Measurements from ENCODE around the gene FOXE3.
A peak's percentile ranks its signal among the peaks of the same experiment; 100 is the strongest.

The FOXE3 gene

DNA sequence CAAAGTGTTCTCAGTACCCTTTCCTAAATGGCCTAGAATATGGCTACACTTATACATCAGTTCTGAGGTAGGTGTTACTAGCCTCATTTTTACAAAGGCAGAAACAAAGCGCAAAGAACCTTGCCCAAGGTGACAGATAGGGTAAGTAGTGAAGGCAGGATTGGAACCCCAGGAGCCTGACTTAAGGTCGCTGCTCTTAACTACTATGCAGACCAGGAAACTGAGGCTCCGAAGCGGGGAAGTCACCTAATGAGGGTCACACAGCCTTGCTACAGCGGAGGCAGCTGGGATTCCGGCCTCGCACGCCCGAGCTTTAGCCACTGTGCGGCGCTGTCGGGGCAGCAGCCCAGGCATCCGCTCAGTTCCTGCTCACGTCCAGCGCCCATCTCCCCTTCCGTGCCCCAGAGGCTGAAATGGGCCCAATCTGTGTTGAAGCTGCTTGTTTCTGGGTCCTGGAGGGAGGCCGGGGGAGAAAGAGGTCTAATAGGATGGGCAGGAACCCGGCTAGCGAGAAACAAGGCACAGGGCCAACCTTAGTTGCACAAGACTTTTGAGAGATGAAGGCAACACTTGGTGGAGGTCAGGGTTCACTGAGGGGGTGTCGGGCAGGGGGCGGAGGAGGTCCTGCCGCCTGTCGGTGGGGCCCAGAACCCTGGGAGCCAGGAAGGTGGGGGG is 20.4 kb downstream of the FOXE3 start:
- DNase-seq: peak; percentile 80

DNA sequence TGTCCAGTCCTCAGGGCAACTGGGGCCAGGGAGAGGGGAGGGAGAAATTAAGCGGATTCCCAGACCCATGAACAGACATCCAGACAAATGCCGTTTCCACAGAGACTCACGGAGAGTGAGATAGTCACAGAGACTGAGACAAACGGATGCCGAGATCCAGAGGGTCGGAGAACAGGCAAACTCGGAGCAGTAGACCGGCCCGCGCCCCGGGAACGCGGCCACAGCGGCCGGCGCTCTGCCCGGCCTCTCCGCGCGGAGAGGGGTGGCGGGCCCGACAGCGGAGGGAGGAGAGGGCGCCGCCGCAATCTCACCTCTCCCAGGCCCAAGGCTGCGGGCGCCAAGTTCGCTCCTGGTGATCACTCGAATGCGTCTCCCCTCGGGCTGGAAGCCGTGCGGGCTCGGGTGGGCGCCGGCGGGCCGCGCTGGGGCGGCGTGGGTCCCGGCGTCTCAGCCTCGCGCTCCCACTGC is 20.9 kb downstream of the FOXE3 start:
- peak; percentile 44 for DNase-seq

DNA sequence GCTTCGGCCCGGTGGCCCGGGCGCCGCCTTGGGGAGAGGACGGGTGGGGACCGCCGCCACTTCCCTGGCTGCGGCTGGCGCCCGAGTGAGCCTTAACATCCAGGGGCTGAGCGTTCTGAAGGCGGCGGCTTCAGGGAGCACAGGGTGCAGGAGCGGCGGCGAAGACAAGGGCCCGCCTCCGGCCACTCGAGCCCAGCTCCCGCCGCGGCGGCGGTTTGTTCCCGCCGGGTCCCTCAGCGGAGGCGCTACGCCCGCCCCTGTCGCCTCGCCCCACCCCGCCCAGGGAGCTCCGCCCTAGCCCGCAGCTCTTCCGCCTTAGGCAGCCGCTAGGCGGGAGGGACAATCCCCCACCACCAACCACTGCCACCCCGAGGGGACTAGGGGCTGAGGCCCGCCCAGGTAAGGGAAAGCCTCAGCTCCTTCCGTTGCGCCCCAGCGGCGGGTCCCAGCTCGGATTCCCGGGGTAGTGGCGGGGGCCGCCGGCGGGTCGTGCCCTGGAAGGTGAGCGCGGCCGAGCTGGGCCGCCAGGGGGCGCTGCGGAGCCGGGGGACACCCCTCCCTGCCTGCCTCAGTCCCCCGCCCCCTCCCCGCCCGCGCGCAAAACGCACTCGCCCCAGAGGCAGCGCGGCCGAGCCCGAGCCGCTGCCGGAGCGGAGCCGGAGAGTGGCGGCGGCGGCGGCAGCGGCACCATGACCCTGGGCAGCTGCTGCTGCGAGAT is 21.5 kb downstream of the FOXE3 start, which contains the start of gene FOXD2:
FOXD2 (plus strand) TSS at position 598 of the 718 bp plus-strand sequence; CDS start at position 690, 92 bp downstream.
- DNase-seq: peak; percentile 87

DNA sequence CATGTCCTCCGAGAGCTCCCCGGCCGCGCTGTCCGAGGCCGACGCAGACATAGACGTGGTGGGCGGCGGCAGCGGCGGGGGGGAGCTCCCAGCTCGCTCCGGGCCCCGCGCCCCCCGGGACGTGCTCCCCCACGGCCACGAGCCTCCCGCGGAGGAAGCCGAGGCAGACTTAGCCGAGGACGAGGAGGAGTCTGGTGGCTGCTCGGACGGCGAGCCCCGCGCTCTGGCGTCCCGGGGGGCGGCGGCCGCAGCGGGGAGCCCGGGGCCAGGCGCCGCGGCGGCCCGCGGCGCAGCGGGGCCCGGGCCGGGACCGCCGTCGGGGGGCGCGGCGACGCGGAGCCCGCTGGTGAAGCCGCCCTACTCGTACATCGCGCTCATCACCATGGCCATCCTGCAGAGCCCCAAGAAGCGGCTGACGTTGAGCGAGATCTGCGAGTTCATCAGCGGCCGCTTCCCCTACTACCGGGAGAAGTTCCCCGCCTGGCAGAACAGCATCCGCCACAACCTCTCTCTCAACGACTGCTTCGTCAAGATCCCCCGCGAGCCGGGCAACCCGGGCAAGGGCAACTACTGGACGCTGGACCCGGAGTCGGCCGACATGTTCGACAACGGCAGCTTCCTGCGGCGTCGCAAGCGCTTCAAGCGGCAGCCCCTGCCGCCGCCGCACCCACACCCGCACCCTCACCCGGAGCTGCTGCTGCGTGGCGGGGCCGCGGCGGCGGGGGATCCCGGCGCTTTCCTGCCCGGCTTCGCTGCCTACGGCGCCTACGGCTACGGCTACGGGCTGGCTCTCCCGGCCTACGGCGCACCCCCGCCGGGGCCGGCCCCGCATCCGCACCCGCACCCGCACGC is 22.3 kb downstream of the FOXE3 start:
- DNase-seq: no peak

DNA sequence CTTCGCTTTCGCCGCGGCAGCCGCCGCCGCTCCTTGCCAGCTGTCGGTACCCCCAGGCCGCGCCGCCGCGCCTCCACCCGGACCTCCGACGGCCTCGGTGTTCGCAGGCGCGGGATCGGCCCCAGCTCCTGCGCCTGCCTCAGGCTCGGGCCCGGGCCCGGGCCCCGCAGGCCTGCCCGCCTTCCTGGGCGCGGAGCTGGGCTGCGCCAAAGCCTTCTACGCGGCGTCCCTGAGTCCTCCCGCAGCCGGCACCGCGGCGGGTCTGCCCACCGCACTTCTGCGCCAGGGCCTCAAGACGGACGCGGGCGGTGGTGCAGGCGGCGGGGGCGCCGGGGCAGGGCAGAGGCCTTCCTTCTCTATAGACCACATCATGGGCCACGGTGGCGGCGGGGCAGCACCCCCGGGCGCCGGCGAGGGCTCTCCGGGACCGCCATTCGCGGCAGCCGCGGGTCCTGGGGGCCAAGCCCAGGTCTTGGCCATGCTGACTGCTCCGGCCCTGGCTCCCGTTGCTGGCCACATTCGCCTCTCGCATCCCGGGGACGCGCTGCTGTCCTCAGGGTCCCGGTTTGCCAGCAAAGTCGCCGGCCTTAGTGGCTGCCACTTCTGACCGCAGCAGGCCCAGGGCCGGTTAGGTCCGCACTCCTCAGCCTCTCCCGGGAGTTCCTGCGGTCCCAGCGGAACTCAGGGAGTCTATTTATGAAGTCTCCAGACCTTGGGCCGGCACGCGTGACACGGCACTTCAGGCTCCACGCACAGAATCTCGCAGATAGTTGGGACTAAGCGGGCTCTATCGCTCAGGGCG is 23.1 kb downstream of the FOXE3 start:
- DNase-seq: no peak

DNA sequence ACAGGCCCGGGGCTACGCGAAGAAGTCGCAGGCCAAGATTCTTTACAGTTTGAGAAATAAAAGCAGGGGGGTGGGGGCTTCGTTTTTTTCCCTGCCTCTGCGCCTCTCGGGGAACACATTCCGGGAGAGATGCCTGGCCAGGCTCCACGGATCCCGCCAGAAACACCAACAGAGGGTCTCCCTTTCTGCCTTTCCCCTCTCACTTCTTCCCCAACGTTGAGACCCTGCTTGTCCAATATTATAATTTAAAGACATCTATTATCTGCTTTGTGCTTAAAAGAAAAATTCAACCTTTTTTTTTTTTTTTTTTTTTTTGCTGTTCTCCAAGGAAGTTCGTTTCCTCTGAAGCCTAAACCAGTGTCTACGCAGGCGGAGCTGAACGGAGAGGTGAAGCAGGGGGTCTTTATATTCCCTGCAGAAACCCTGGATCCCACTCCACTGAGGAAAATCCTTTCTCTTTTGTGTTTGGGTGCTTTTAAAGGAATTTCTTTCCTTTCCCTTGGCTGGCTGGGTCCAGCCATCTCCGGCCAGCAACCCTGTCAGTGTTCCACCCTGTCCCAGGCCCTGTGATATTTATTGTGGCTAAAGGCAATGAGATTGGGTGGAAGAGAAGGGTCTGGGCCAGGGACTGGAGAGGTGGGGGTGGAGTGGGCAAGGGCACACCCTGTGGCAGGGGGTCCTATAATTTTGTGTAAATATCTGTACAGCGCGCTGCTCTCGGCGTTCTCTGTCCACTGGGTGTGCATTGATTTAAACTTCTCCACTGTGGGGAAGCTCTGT is 23.9 kb downstream of the FOXE3 start:
- no peak for DNase-seq

DNA sequence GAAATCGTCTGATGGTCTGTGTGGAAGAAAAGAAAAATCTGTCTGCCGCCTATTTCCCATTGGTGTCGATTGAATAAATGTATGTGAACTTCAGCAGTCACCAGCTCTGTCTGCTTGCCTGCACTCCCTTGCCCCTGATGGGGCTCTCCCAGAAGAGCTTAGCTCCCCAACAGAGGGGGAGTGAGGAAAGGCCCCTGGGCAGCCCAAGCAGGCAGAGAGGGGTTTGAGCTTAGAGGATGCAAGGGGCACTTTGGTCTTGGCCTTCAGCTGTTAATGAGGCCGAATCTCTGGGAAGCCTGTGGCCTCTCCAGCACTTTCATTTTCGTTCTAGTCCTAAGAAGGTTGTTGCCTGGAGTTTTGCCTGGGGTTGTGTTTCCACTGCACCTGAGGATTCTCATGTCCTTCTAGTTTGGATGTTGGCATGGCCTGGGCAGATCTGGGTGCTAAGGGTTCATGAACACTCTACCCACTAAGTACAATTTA is 24.6 kb downstream of the FOXE3 start:
- no peak for DNase-seq

DNA sequence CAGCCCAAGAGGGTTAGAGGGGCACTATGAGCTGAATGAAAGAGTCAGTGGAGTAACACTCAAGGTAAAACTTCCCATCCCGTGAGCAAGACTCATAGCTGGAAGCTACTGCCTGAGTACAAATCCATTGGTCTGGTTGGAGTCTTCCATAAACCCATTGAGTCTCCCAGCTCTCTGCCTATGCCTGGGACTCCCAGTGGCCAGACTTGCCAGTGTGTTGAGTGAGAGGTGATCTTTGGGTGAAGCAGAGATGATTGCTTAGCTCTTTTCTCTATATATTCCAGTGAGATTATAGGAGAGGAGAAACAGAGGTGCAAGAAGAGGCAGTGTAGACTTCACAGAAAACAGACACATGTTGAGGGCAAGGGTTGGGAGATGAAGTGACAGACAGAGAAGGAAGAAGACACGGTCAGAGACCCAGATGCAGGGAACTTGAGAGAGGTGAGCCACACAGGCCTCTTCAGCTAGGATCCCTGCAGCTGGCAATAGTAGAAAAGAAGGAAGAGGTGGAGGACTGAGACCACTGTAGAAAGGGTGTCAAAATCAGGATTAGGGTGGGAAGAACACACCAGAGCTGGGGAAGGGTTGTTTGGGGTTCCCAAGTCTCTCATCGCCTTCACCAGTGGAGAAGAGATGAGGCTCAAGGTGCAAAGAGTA is 25.5 kb downstream of the FOXE3 start:
- no peak for DNase-seq

DNA sequence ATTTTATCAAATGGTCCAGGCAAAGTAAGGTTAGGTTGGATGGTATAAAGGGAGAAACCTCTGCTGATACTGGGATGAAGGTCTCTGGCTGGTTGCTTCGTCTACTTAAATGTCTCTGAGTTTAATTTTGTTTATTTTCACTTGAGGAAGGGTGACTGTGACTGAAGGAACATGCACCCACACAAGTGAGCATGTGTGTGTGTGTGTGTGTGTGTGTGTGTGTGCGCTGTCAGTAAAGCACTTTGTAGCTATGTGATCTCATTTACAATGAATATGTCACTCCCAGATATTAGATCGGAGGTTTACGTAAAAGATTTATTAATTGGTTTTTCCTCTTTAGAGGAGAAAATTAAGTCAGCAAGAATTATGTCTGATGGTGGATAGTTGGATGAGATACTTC is 26.1 kb downstream of the FOXE3 start:
- no peak for DNase-seq

DNA sequence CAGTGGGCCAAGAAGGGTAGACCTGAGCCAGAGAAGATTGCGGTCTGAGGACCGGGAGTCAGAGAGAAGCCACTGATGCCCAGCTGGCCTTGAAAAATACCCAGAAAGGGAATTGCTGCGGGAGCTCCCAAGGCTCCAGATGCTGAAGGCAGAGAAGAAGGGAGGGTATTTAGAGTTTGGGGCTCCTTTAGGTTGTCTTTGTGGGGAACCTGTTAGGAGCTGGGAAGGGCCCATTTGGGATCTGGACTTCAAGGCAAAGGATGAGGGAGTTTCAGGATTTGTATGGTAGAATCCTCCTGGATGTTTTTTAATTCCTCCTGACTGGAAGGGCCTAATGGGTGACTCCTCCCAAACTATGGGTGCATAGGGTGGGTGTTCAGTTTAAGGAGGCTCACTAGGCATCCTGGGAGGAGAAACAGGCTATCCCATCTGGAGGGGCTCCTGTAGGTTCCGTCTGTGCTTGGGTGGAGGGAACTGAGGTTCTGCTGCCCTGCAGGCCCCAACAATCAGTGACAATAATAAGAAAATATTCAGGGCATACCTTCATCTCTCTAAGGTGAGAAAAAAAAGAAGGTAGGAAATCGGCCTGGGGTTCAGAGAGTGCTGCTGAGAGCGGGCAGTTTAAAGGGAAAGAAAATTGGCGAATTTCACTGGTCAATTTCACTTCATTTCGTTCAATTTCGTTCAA is 26.9 kb downstream of the FOXE3 start:
- DNase-seq: no peak

DNA sequence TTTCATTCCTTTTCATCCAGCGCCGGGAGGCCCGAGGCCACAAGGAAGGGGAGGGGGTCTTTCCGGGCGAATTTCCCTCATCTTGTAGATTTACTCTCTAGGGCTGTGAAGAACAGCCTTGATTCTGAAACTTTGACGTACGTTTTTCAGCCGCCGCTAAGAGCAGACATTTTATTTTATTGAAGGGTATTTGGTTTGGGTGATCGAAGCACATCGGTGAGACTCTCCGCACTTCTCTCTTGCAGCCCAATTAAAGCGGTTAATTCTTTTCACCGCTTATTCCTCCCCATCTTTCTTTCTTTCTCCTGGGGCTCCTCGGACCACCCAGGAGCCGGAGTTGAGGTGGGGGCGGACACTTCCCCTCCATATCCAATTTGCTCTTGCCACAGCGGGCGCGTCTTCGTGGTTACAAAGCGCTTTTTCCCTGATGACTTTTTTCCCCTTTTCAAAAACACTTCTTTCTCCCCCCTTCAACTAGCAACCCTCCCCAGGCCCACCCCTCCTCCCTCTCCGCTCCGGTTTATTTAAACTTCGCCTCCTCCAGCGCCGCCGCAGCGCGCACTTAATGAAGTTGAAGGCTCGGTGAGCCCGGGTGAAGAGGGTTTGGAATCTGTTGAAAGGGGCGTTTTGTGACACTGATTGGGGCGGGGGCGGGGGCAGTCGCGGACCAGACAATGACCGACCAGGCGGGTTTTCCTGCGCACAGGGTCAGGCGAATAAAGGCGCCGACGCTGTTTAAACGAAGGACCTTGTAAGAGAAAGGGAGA is 27.6 kb downstream of the FOXE3 start:
- DNase-seq: no peak

DNA sequence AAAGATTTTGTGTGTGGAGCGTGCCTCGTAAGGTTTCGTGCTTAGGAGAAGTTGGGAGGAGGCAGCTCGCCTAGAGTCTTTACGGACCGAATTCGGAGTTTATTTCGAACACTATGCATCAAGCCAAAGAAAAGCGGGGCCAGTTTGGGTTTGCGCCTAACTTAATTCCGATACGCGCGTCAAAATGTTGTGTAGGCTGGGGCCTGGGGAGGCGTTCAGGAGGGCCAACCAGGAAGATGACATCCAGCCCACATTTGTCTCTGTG is 28.1 kb downstream of the FOXE3 start:
- DNase-seq: no peak

DNA sequence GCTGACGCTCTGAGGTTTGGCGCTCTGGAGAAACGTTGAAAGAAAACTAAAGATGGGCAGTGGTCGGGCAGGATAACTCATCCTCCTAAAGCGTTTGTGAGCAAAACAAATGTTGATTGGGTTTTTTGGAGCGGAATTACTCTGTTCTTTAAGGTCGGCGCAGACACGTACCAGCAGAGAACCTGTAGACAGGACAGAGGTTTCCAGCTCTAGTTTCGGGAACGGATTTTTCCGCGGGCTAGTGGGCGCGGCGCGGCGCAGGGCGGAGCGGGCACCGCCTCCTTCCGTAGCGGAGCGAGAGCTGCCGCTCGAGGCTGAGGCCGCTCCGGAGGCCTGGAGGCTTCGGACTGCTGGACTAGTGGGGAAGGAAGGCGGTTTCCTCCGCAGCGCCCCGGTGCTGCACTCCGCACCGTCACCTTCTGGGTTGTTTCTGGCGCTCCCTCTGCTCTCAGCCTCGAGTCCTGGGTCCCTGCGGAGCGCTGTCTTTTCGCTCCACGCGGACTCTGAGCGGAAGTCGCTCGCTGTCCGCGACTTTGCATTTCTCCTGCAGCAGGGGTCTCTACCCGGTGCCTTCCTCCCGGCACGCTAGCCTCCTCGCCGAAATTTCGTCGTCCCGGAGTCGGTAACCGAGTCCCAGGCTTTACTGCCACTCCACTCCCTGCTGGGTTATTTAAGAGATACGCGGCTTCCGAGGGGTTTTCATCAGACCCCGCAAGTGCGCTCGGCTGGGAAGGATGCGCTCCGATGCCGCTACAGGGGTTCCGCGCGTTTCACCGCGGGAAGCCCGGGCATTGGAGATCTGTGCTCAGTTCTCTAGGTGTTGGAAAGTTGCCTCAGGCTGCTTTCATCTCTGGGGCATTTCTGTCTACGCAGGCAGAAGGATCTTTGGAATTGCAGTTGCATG is 28.7 kb downstream of the FOXE3 start:
- DNase-seq: peak; percentile 33

DNA sequence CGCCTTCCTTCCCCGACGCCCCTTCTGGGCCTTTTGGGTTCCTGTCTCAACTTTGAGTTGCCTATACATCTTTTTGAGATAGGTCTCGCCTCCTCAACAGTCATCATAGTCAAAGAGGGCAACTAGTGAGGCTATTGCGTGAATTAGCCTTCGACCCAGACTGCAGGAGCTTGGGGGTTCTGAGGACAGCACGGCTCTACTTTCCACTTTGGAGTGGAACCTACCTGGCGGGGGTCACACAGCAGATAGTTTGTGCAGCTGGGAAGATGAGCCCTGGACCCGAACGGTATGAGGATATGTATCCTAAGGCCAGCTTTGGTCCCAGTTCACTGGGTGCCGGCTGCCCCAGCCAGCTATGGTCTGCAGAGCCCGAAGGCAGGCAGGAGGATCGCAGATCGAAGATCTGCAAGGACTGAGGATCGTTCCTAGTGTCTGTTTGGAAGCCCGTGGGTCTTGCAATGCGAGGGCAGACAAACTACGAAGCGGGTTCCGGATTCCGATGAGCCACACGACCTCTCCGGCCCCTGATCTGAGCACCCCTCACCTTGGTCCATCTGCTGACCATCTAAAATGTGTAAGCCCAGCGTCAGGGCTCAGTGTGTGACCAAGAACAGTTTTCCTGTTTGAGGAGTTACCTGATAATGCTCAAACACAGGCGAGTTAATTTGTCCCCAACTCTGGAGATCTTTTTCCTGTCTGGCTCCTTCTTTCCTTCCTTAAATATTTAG is 29.9 kb downstream of the FOXE3 start:
- no peak for DNase-seq

DNA sequence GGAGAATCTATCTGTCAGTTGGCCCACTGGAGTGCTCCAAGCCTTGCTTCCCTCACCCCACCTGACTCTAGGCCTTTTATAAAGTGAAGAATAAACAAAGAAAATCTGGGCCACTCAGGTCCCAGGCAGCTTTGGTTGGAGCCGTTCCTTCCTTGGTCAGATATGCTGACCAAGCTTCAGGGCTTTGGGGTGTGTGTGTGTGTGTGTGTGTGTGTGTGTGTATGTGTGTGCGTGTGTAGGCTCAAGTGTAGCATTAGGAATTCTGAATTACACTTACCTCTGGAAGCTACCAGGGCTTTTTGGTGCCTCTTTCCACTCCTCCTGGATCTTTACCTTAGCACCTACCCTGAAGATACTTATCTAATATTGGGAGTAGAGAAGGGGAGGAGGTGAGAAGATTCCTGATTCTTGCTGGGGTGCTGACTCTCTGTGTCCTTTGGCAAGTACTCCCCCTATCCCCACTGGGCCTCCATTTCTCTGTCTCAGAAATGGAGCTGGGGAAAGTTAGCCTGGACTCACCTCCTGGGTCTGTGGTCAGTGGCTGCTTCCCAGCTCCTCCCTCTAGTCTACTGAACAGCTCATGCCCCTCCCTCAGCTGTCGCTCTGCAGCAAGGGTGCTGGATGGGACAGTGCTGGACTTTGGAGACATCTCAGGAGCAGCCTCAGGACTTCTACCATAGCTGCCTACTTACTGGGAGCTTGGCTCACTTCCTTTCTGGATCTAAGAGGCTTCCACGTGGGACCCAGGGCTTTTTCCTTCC is 32.6 kb downstream of the FOXE3 start:
- no peak for DNase-seq

DNA sequence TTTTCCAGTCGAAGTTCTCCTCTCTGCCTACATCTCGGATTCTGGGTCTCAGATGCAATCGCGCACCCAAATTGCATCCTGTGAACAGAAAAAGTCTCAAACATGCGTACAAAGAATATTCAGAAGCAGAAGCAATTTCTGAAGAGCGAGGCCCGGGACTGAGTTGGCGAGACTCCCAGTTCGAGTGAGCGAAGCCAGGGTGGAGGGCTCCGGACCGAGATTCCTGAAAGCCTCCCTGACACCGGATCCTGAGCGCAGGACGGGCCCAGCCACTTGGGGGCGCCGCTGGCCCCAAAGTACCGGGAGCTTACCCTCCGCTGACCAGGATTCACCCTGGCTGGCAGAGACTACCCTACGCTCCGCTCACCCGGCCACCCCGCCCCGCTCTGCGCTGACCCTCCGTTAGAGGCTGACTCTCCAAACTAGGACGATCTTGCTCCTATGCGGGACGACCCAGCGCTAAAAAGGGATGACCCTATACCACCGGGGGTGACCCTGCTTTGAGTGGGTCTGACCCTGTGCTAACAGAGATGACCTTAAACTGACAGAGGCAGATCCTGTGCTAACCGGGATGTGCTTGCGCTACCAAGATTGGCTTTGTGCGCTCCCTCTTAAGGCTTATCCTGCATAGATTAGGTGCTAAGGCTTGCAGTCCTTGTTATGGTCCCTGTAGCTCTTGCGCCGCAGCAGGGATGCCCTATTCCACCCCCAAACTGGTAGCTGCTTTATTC is 33.9 kb downstream of the FOXE3 start:
- no peak for DNase-seq

DNA sequence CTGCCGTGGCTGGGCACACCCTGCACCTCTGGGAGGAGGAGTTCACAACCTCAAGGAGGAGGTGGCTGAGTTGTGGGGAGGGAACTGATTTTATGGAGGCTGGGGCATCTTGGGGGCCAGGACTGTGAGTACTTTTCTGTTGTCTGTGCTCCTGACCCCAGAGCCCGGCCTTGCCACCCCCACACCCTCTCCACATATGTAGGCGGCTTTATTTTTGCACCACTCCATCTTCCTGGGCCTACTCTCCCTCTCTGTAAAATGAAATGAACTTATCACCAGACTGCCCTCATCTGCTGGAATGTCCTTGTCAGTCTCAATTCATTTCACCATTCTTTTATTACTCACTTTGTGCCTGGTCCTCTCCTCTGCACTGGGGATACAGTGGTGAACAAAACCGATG is 34.5 kb downstream of the FOXE3 start:
- DNase-seq: no peak

All from EL (cell line).